Activated T-cell treated with anti-CD3 and anti-CD28 coated beads, Interleukin-2, amount 50 U/mL, for 1 hour (primary cell): ENCODE results near the gene SMAD1.
"Not testable (repeated sequence)": the region's sequence is repeated elsewhere in the genome, so short reads cannot be mapped to it uniquely, and the experiment has no call there.

ENCODE experiments used
- DNase-seq: peaks from one replicate; pipeline ENCODE4 v3.0.0-alpha.2; 2020

SMAD1 gene

GRCh38 chr4:145530662-145531061, 49.0 kb downstream of the SMAD1 start:
- no peak for DNase-seq

GRCh38 chr4:145531223-145531622, 49.6 kb downstream of the SMAD1 start:
- DNase-seq, result no peak

GRCh38 chr4:145531859-145532258, 50.2 kb downstream of the SMAD1 start:
- no peak for DNase-seq

GRCh38 chr4:145533001-145533400, 51.3 kb downstream of the SMAD1 start:
- no peak for DNase-seq

DNA sequence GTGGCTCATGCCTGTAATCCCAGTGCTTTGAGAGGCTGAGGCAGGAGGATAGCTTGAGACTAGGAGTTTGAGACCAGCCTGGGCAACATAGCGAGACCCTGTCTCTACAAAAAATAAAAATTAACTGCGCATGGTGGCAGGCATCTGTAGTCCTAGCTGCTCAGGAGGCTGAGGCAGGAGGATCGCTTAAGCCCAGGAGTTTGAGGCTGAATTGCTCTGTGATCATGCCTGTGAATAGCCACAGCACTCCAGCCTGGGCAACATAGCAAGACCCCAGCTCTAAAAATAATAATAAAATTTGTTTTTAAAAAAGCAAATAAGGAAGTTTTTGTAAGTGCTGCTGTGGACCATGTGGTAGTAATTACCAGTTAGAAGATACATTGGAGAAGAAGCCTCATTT, 51.8 kb downstream of the SMAD1 start:
- DNase-seq, result not testable (repeated sequence)

DNA sequence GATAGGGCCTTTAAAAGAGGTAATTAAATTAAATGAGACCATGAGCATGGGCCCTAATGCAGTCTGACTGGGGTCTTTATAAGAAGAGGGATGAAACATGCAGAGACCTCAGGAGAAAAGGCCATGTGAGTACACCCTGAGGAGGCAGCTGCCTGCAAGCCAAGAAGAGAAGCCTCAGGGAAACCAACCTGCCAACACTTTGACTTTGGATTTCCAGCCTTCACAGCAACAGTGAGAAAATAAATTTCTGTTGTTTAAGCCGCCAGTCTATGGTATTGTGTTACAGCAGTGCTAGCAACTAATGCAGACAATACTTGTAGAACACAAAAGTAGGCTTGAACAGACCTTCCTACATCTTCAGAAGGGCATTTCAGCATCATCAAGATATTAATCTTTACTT, 52.3 kb downstream of the SMAD1 start:
- no peak for DNase-seq

- DNase-seq, result no peak
Observed at GRCh38 chr4:145535202-145535601, 53.5 kb downstream of the SMAD1 start.

DNA sequence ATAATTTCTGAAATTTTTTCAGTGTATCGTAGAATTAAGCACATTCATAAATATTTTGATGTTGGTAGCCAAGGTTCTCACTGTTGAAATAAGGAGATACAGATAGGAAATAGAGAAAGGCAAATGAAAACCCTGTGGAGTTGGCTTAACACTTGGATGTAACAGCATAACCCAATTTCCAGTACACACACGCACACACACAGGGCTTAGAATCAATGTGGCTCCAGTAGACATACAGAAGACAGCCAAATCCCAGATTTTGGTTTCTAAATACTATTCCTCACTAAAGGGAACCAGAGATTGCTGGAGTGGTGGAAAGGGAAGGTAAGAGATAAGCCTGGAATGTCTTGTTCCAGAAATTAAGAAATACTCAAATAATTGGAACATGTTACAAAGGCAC, 54.4 kb downstream of the SMAD1 start:
- no peak for DNase-seq

GRCh38 chr4:145538596-145538995, 56.9 kb downstream of the SMAD1 start:
- DNase-seq, result no peak

- no peak for DNase-seq
Observed at GRCh38 chr4:145539671-145540070, 58.0 kb downstream of the SMAD1 start.

- no peak for DNase-seq
Observed at GRCh38 chr4:145540235-145540634, 58.6 kb downstream of the SMAD1 start.

DNA sequence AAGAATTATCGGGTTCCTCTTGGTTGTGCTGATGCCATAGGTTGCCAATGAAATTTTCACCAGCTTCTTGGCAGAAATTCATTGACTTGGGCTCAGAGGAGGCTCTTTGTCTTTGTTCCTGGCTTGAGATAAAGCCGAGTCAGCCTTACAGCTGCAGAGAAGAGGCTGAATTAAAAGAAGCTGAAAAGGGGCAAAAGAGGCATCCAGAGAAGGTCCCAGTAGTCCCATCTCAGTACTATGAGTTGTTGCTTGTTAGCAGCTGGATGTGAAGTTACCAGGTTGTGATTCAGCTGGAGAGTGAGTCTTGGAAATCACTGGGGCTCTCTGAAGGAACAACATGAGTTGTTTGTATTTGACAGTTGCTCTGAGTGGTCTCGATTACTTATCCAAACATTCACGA, 59.7 kb downstream of the SMAD1 start:
- no peak for DNase-seq

DNA sequence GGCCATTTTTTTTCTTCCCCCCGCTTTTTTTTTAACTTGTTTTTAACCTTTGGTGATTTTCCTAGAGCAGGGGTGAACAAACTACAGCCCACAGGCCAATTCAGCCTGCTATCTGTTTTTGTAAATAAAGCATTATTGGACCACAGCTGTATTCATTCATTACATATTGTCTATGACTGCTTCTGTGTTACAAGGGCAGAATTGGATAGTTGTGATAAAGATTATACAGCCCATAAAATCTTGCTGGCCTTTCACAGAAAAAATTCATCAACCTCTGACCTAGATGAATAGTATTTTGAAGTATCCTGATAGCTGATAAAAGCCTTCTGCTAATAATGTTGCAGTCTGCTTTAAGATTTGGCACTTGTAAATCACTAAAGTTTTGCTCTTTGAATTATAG, 63.4 kb downstream of the SMAD1 start:
- DNase-seq, result no peak

DNA sequence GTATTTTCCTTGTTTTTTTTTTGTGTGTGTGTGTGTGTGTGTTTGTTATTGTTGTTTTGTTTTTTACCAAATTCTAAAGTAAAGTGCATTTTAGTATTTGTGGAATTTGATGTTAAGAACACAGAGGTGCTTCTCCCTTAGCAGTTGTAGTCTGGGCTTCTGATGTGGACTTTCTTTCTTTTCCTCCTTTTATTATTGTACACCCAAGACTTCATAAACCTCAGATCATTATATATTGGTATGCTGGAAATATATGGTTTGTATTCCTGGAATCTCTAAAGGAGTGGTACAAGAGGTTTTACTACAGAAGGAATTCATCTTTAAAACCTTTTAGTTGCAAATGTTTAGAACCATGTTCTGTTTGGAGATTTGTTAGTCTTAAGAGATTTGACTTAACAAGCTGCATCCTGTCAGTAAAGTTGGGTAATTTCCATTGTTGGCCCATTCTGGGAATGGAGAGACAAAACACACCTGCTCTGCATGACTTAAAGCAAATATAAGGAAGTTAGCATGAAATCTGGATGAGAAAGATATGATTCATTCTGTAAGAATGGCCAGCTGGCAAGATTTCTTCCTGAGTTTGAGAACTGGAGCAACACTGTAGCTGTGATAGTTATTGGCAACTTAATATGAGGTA, 64.0 kb downstream of the SMAD1 start:
- DNase-seq, result no peak

DNA sequence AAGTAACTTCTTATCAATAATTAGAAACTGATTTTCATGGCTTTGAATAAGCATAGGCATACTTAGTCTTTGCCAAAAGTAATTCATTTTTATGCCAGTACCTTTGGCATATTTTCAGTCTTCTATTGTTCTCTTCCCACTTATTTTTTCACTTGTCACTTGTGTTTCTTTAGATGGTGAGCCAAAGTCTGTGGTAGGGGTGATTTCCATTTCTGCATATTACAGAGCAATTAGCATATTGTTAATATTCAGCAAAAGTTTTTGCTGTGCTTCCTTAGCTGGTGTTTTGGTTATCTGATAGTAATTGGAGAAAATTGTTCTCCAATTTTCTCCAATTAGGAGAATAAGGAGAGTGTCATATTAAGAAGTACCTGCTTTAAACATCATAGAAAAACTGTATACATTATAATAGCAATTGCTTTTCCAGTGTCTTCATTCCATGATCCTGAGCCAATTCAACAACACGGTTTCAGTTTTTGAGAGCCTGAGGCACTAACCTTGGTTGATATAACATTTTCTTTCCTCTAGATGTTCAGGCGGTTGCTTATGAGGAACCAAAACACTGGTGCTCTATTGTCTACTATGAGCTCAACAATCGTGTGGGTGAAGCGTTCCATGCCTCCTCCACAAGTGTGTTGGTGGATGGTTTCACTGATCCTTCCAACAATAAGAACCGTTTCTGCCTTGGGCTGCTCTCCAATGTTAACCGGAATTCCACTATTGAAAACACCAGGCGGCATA, 64.7 kb downstream of the SMAD1 start:
- DNase-seq, result no peak

DNA sequence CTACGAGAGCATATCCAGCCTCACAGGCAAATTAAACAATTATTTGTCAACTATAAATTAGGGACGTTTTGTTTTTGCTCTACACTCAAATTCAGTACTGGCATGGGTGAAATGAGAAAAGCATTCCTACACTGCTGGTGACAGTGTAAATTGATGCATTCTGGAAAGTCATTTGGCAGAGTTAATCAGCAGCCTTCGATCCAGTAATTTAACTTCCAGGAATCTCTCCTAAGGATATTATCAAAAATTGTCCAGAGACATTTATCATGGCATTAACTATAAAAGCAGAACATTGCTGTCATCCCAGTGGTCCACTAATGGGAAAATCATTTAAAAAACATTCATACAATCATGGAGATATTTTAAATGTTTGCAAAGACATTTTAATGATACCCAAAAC, 70.0 kb downstream of the SMAD1 start:
- no peak for DNase-seq

- no peak for DNase-seq
Observed at GRCh38 chr4:145552181-145552822, 70.6 kb downstream of the SMAD1 start.

GRCh38 chr4:145553375-145553774, 71.7 kb downstream of the SMAD1 start:
- no peak for DNase-seq

GRCh38 chr4:145554691-145555090, 73.0 kb downstream of the SMAD1 start:
- no peak for DNase-seq

DNA sequence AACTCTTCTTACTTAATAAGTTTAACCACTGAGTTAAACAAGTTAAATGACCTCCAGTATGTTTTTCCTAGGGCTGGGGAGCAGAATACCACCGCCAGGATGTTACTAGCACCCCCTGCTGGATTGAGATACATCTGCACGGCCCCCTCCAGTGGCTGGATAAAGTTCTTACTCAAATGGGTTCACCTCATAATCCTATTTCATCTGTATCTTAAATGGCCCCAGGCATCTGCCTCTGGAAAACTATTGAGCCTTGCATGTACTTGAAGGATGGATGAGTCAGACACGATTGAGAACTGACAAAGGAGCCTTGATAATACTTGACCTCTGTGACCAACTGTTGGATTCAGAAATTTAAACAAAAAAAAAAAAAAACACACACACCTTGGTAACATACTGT, 76.1 kb downstream of the SMAD1 start:
- peak; percentile 38 for DNase-seq

DNA sequence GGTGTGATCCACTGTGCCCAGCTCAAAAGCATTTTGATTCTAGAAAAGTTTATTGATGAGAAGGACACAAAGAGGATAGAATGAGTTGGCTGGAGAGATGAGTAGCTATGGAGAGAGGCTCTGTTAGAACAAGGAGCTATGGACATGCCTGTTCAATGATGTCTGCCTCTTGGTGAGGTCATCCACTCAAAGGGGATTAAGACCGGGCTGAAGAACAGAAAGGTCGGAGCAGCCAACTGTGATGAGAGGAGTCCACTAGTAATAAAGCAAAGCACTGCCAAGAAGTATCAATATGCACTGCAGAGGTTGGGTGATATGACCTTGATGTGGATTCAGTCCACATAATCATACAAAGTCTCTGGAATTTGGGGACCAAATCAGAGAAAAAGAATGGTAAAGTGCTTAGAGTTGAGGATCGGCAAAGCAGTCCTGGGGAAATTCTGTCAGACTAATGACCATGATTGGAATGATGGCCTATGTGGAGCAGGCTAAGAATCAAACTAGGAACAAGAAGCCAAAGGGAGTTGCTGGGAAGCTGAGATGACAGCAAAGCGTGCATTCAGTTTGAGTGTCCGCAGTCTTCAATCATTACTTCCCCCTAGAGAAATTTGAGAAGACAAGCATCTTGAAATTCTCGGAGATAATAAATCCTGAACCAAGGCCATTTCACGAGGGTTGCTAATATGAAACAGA, 81.8 kb downstream of the SMAD1 start:
- DNase-seq, result no peak

GRCh38 chr4:145564540-145564939, 82.9 kb downstream of the SMAD1 start:
- DNase-seq, result no peak

GRCh38 chr4:145565328-145565727, 83.7 kb downstream of the SMAD1 start:
- no peak for DNase-seq
